Keratinocyte (primary cell): ENCODE data around the gene CRYAA. TPM values are rescaled to one million over a fixed set of nuclear protein-coding genes. Genes with fewer than 3 reads are reported as not detected.

ENCODE experiments used
- DNase-seq: peaks from one replicate; pipeline ENCODE4 v3.0.0-alpha.2; 2011; ENCODE audit warnings: low read depth, missing footprints, low spot score
- FAIRE-seq: peaks from 2 replicates; lab custom pipeline; 2011; peaks lifted over from hg19 to GRCh38; lab: Jason Lieb, UNC
- H2AFZ ChIP-seq: 2 replicates; pipeline ENCODE4 v1.6.0; 2012; ENCODE audit warnings: low read length, control low read depth, inconsistent platforms; ENCODE audit not compliant: control insufficient read depth
- H3K27ac ChIP-seq: 2 replicates; pipeline ENCODE4 v1.5.1; 2011; ENCODE audit warnings: low read length; ENCODE audit not compliant: control insufficient read depth, insufficient read depth
- H3K27me3 ChIP-seq: 3 replicates; pipeline ENCODE4 v1.6.0; 2011; ENCODE audit warnings: low read length; ENCODE audit not compliant: control insufficient read depth, insufficient read depth; ENCODE audit errors: extremely low read depth
- H3K36me3 ChIP-seq, 2 experiments: 2 replicates in 1 of 2; 3 replicates in 1 of 2; pipeline ENCODE4 v1.5.1; 2011; ENCODE audit warnings: low read length in 2 of 2, mild to moderate bottlenecking in 1 of 2; ENCODE audit not compliant: control insufficient read depth in 2 of 2, insufficient read depth in 2 of 2; ENCODE audit errors: extremely low read depth in 1 of 2
- H3K4me1 ChIP-seq: 3 replicates; pipeline ENCODE4 v1.5.1; 2011; ENCODE audit warnings: low read length; ENCODE audit not compliant: control insufficient read depth, insufficient read depth; ENCODE audit errors: extremely low read depth
- H3K4me2 ChIP-seq: 3 replicates; pipeline ENCODE4 v1.6.0; 2011; ENCODE audit warnings: low read depth, low read length; ENCODE audit not compliant: control insufficient read depth, insufficient read depth; ENCODE audit errors: extremely low read depth
- H3K4me3 ChIP-seq, 3 experiments: fragments of 200-600 bp in 1 of 3; sonication (generic) in 1 of 3; 2 replicates in 2 of 3; 3 replicates in 1 of 3; pipeline ENCODE4 v1.5.1; 2011 to 2016; ENCODE audit warnings: low read length in 3 of 3, mild to moderate bottlenecking in 3 of 3, control low read depth in 2 of 3, inconsistent platforms in 1 of 3, low read depth in 1 of 3, mixed read lengths in 1 of 3, mixed run types in 1 of 3, moderate library complexity in 1 of 3; ENCODE audit not compliant: control insufficient read depth in 2 of 3, insufficient read depth in 2 of 3; ENCODE audit errors: extremely low read depth in 1 of 3
- H3K79me2 ChIP-seq: 2 replicates; pipeline ENCODE4 v1.6.0; 2012; ENCODE audit warnings: low read length; ENCODE audit not compliant: control insufficient read depth, insufficient read depth
- H3K9ac ChIP-seq: 3 replicates; pipeline ENCODE4 v1.6.0; 2011; ENCODE audit warnings: low read length; ENCODE audit not compliant: control insufficient read depth, insufficient read depth; ENCODE audit errors: extremely low read depth
- H3K9me1 ChIP-seq: 3 replicates; pipeline ENCODE4 v1.6.0; 2011; ENCODE audit warnings: low read length; ENCODE audit not compliant: control insufficient read depth, insufficient read depth; ENCODE audit errors: extremely low read depth
- H3K9me3 ChIP-seq: 2 replicates; pipeline ENCODE4 v1.5.1; 2012; ENCODE audit warnings: low read depth, low read length; ENCODE audit not compliant: control insufficient read depth
- H4K20me1 ChIP-seq: 3 replicates; pipeline ENCODE4 v1.6.0; 2011; ENCODE audit warnings: low read length; ENCODE audit not compliant: control insufficient read depth, insufficient read depth; ENCODE audit errors: extremely low read depth
- CTCF ChIP-seq, 3 experiments: IDR thresholded peaks in 1 of 3; conservative IDR thresholded peaks in 1 of 3; optimal IDR thresholded peaks in 1 of 3; 2 replicates in 2 of 3; 3 replicates in 1 of 3; pipeline versions ENCODE3 to v1.5.1; 2011; ENCODE audit warnings: low read length in 3 of 3, mild to moderate bottlenecking in 3 of 3, moderate library complexity in 2 of 3, control low read depth in 1 of 3, inconsistent platforms in 1 of 3; ENCODE audit not compliant: insufficient read depth in 2 of 3; ENCODE audit errors: extremely low read depth in 1 of 3
- EZH2 ChIP-seq: IDR thresholded peaks from one replicate; pipeline ENCODE4 v1.6.1; 2012; ENCODE audit warnings: inconsistent platforms, mild to moderate bottlenecking, low read length, moderate library complexity
- dilution Hi-C: fragments of 300-500 bp; cut with MboI; formaldehyde crosslinking; loops from one replicate; pipeline ENCODE4 v1.7.0; 2020; ENCODE audit warnings: low sequenced_read_pairs; ENCODE audit not compliant: extremely low pct_ligation_motif_present
- polyA plus RNA-seq, 5 experiments: library from polyadenylated mRNA; depleted of rRNA in 3 of 5; stranded (reverse) in 3 of 5; stranded (forward) in 1 of 5; unstranded in 1 of 5; fragments of >200 nt; gene quantifications; 1 replicate in 1 of 5; 2 replicates in 3 of 5; 3 replicates in 1 of 5; pipeline versions ENCODE4 v1.2.1 to v1.2.3, GENCODE V29; 2011 to 2012; ENCODE audit warnings: missing spikeins in 2 of 5, low read depth in 1 of 5, low replicate concordance in 1 of 5

Gene CRYAA
- polyA plus RNA-seq, 1 donor (not counting 4 experiments of a cell fraction or from before 2014, with no cell fraction given), result not detected

- dilution Hi-C loops, result no loop called here
- Histone ChIP-seq H3K9me3 (peaks cover 4% of the 10 kb centered on the region), H3K4me3 (no peak overlapping the region), H3K4me1 (no peaks in the 10 kb centered on the region), H2AFZ (no peak overlapping the region), H3K9ac (no peak overlapping the region), H3K27ac (no peak overlapping the region), H4K20me1 (no peaks in the 10 kb centered on the region), H3K79me2 (no peaks in the 10 kb centered on the region), H3K9me1 (no peaks in the 10 kb centered on the region), H3K36me3 (no peaks in the 10 kb centered on the region), H3K27me3 (peaks cover 4% of the 10 kb centered on the region), H3K4me2 (no peak overlapping the region)
- DNase-seq (no peak), FAIRE-seq (no peak)
- TF ChIP-seq CTCF (optimal IDR thresholded peaks at IDR 0.05 in 1 of 3, IDR thresholded peaks at IDR 0.05 in 1 of 3, conservative IDR thresholded peaks at IDR 0.05 in 1 of 3; ENCODE audit: extremely low read depth in 1 of 3, insufficient read depth in 2 of 3, low read length in 3 of 3) (no peak), EZH2 (no peak)
Observed at GRCh38 chr21:43203591-43203990, 34.8 kb downstream of the CRYAA start.

- Histone ChIP-seq H3K9me1 (no peaks in the 10 kb centered on the region), H3K4me2 (no peak overlapping the region), H3K9me3 (peaks cover 4% of the 10 kb centered on the region), H3K36me3 (no peaks in the 10 kb centered on the region), H3K9ac (no peak overlapping the region), H3K4me1 (no peaks in the 10 kb centered on the region), H2AFZ (no peak overlapping the region), H3K4me3 (no peak overlapping the region), H3K27ac (no peak overlapping the region), H4K20me1 (no peaks in the 10 kb centered on the region), H3K27me3 (peaks cover 4% of the 10 kb centered on the region), H3K79me2 (no peaks in the 10 kb centered on the region)
- DNase-seq (no peak), FAIRE-seq (no peak)
- TF ChIP-seq CTCF (optimal IDR thresholded peaks at IDR 0.05 in 1 of 3, IDR thresholded peaks at IDR 0.05 in 1 of 3, conservative IDR thresholded peaks at IDR 0.05 in 1 of 3; ENCODE audit: extremely low read depth in 1 of 3, insufficient read depth in 2 of 3, low read length in 3 of 3) (no peak), EZH2 (no peak)
- dilution Hi-C loops, result no loop called here
Observed at GRCh38 chr21:43204638-43205037, 35.8 kb downstream of the CRYAA start.
